Thoracic aorta (tissue), 2 donors: Measurements from ENCODE around the gene PLXNA3. TPM values are rescaled to one million over a fixed set of nuclear protein-coding genes. Genes with fewer than 3 reads are reported as not detected.
A peak's percentile ranks its signal among the peaks of the same experiment; 100 is the strongest.

Source experiments
- ATAC-seq: fragments of 150-250 bp; one replicate; pipeline ENCODE4 v1.8.0; 2017; ENCODE audit warnings: low read depth; ENCODE audit not compliant: insufficient number of reproducible peaks, low FRiP score
- DNase-seq: peaks from one replicate; pipeline ENCODE4 v3.0.0-alpha.2; 2020; ENCODE audit warnings: low spot score
- H3K27ac ChIP-seq, 2 donors: fragments of 200-600 bp; sonication (generic); 1 replicate in 1 of 2; 2 replicates in 1 of 2; pipeline ENCODE4 v1.5.1; 2016; ENCODE audit warnings: mild to moderate bottlenecking in 2 of 2, moderate library complexity in 2 of 2
- H3K27me3 ChIP-seq: fragments of 200-600 bp; sonication (generic); replicated peaks from 2 replicates; pipeline ENCODE4 v1.6.0; 2016; ENCODE audit warnings: mild to moderate bottlenecking; ENCODE audit not compliant: insufficient read depth
- H3K36me3 ChIP-seq: fragments of 200-600 bp; sonication (generic); one replicate; pipeline ENCODE4 v1.5.1; 2016
- H3K4me1 ChIP-seq, 2 donors: fragments of 200-600 bp; sonication (generic); 1 replicate in 1 of 2; 2 replicates in 1 of 2; pipeline versions ENCODE4 v1.5.1 to v1.6.0; 2016; ENCODE audit warnings: low read depth in 2 of 2, mild to moderate bottlenecking in 1 of 2; ENCODE audit not compliant: control insufficient read depth in 1 of 2
- H3K4me3 ChIP-seq: fragments of 200-600 bp; sonication (generic); 2 replicates; pipeline ENCODE4 v1.5.1; 2016; ENCODE audit warnings: mild to moderate bottlenecking
- H3K9me3 ChIP-seq: fragments of 200-600 bp; sonication (generic); 2 replicates; pipeline ENCODE4 v1.5.1; 2016
- CTCF ChIP-seq: fragments of 200-600 bp; sonication (generic); IDR thresholded peaks from one replicate; pipeline ENCODE4 v1.5.1; 2019; ENCODE audit warnings: antibody characterized with exemption
- total RNA-seq, 2 donors: library from RNA; depleted of rRNA; stranded (reverse); fragments of >200 nt; gene quantifications; one replicate each; pipeline versions ENCODE4 v1.1.0 to v1.2.3, GENCODE V29; 2016

PLXNA3 gene
- total RNA-seq, 2 donors from 2014 or later = 39.3 to 40.9 TPM

GRCh38 chrX:154511761-154512160 is 53.7 kb downstream of the PLXNA3 start:
- H3K4me1 ChIP-seq = peaks cover 3 to 6% of the 10 kb centered on the region in 2 donors
- no peak for DNase-seq
- no peak for TF ChIP-seq CTCF
- no peak overlapping the region for H3K4me3 ChIP-seq
- H3K9me3 ChIP-seq = no peaks in the 10 kb centered on the region
- ATAC-seq = no peak
- H3K27ac ChIP-seq = no peak overlapping the region
- H3K27me3 ChIP-seq = no peaks in the 10 kb centered on the region
- peaks cover 3% of the 10 kb centered on the region for H3K36me3 ChIP-seq

- H3K4me3 ChIP-seq = no peak overlapping the region
- no peak for ATAC-seq
Observed at GRCh38 chrX:154512879-154513553, 54.9 kb downstream of the PLXNA3 start.

GRCh38 chrX:154513716-154514115 is 55.6 kb downstream of the PLXNA3 start:
- no peak for TF ChIP-seq CTCF
- Histone ChIP-seq H3K4me1 (peaks cover 3 to 13% of the 10 kb centered on the region in 2 donors), H3K36me3 (no peaks in the 10 kb centered on the region), H3K27ac (no peak overlapping the region), H3K27me3 (no peaks in the 10 kb centered on the region), H3K9me3 (no peaks in the 10 kb centered on the region), H3K4me3 (no peak overlapping the region)
- no peak for ATAC-seq
- DNase-seq = no peak

More at GRCh38 chrX:154512879-154513553, 54.9 kb downstream of the PLXNA3 start:
- TF ChIP-seq CTCF = no peak
- DNase-seq = no peak
- H3K27me3 ChIP-seq = no peaks in the 10 kb centered on the region
- no peaks in the 10 kb centered on the region for H3K36me3 ChIP-seq
- H3K9me3 ChIP-seq = no peaks in the 10 kb centered on the region
- peaks cover 3 to 13% of the 10 kb centered on the region in 2 donors for H3K4me1 ChIP-seq
- H3K27ac ChIP-seq = no peak overlapping the region

- peak overlapping the region; percentile 82 to 83 for H3K27ac ChIP-seq
- no peak for ATAC-seq
- no peak for TF ChIP-seq CTCF
Observed at GRCh38 chrX:154515090-154515965, 57.2 kb downstream of the PLXNA3 start.

GRCh38 chrX:154515966-154516655 is 58.0 kb downstream of the PLXNA3 start, which contains the start of gene FAM3A:
Gene FAM3A, minus strand, starts transcription at chrX:154516232. Its CDS starts 460 bp downstream, at chrX:154515772.
- H3K36me3 ChIP-seq = no peaks in the 10 kb centered on the region
- peak; percentile 73 for ATAC-seq
- peak within 1 kb of the TSS; percentile 85 to 86 for H3K27ac ChIP-seq
- peak within 1 kb of the TSS; percentile 81 for H3K4me3 ChIP-seq
- H3K27me3 ChIP-seq = no peaks in the 10 kb centered on the region
- TF ChIP-seq CTCF = peak; percentile 6
- H3K9me3 ChIP-seq = no peaks in the 10 kb centered on the region
- DNase-seq = peak; percentile 62
- peaks cover 3 to 13% of the 10 kb centered on the region in 2 donors for H3K4me1 ChIP-seq

More at GRCh38 chrX:154515090-154515965, 57.2 kb downstream of the PLXNA3 start:
- Histone ChIP-seq H3K27me3 (no peaks in the 10 kb centered on the region), H3K4me1 (peaks cover 3 to 13% of the 10 kb centered on the region in 2 donors), H3K4me3 (peak overlapping the region; percentile 81), H3K9me3 (no peaks in the 10 kb centered on the region), H3K36me3 (no peaks in the 10 kb centered on the region)
- no peak for DNase-seq
